ENCODE results near the gene KCNN1.

GRCh38 chr19:17926044-17926443 lies 40.9 kb upstream of the KCNN1 start:
- no peak for TF ChIP-seq POLR2A (IDR thresholded peaks at IDR 0.05)
- TF ChIP-seq, protein P1, sequence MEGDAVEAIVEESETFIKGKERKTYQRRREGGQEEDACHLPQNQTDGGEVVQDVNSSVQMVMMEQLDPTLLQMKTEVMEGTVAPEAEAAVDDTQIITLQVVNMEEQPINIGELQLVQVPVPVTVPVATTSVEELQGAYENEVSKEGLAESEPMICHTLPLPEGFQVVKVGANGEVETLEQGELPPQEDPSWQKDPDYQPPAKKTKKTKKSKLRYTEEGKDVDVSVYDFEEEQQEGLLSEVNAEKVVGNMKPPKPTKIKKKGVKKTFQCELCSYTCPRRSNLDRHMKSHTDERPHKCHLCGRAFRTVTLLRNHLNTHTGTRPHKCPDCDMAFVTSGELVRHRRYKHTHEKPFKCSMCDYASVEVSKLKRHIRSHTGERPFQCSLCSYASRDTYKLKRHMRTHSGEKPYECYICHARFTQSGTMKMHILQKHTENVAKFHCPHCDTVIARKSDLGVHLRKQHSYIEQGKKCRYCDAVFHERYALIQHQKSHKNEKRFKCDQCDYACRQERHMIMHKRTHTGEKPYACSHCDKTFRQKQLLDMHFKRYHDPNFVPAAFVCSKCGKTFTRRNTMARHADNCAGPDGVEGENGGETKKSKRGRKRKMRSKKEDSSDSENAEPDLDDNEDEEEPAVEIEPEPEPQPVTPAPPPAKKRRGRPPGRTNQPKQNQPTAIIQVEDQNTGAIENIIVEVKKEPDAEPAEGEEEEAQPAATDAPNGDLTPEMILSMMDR (IDR thresholded peaks at IDR 0.05 in 4 of 5, conservative IDR thresholded peaks at IDR 0.05 in 1 of 5), result no peak
